ENCODE results near the gene POU3F1.

DNA sequence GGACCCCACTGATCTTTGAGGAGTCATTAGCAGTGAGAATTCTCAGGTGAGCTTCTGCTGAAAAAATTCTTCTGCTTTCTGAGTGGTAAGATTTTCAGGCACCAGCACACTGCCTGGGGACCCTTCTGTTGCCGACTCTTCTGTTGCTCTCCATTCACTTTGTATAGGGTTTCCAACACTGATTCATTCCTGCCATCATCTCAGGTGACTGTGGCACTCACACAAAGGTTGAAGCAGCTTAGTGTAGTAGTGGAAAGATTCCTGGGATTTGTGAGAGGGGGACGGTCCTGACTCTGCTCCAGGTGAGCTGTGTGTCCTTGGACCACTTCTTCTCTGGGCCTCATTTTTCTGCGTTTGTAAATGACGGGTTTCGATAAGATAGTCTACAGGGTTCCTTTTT, 24.6 kb downstream of the POU3F1 start:
- TF ChIP-seq, protein P1, sequence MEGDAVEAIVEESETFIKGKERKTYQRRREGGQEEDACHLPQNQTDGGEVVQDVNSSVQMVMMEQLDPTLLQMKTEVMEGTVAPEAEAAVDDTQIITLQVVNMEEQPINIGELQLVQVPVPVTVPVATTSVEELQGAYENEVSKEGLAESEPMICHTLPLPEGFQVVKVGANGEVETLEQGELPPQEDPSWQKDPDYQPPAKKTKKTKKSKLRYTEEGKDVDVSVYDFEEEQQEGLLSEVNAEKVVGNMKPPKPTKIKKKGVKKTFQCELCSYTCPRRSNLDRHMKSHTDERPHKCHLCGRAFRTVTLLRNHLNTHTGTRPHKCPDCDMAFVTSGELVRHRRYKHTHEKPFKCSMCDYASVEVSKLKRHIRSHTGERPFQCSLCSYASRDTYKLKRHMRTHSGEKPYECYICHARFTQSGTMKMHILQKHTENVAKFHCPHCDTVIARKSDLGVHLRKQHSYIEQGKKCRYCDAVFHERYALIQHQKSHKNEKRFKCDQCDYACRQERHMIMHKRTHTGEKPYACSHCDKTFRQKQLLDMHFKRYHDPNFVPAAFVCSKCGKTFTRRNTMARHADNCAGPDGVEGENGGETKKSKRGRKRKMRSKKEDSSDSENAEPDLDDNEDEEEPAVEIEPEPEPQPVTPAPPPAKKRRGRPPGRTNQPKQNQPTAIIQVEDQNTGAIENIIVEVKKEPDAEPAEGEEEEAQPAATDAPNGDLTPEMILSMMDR (IDR thresholded peaks at IDR 0.05): no peak
- TF ChIP-seq EZH2 (IDR thresholded peaks at IDR 0.05; ENCODE audit: borderline replicate concordance, insufficient read depth, low read depth, low read length, poor library complexity, severe bottlenecking): no peak

Data from B cell (primary cell).